Effector CD4-positive, alpha-beta T cell (primary cell): ENCODE measurements around the gene SHPK.

Experiments
- DNase-seq: peaks from one replicate; pipeline ENCODE4 v3.0.0-alpha.2; 2020

Gene SHPK

GRCh38 chr17:3660311-3660891 is 24.4 kb upstream of the SHPK start:
- no peak for DNase-seq

DNA sequence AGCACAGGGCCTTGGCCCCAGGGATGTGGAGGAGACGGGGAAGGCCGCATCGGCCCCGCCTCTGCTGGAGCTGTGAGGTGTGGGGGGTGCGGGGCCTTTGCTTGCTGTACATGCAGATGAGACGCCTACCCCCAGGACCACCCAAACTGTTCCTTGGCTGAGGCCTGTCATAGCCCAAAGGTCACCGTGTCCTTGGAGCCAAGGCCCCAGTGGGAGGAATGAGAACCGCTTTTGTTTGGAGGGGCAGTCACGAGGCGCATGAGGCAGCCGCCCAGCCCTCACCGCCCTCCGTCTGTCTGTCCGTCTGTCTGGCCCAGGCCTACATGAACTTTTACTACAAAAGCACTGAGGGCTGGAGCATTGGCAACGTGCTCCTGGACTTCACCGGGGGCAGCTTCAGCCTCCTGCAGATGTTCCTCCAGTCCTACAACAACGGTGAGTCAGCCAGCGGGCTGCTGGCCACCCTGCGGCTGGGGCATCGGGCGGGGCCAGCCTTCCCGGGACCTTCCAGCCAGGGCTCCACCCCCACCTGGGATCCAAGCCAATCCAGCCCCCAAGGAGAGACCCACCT is 23.6 kb upstream of the SHPK start:
- no peak for DNase-seq

GRCh38 chr17:3658784-3659449 is 22.9 kb upstream of the SHPK start:
- DNase-seq = no peak

DNA sequence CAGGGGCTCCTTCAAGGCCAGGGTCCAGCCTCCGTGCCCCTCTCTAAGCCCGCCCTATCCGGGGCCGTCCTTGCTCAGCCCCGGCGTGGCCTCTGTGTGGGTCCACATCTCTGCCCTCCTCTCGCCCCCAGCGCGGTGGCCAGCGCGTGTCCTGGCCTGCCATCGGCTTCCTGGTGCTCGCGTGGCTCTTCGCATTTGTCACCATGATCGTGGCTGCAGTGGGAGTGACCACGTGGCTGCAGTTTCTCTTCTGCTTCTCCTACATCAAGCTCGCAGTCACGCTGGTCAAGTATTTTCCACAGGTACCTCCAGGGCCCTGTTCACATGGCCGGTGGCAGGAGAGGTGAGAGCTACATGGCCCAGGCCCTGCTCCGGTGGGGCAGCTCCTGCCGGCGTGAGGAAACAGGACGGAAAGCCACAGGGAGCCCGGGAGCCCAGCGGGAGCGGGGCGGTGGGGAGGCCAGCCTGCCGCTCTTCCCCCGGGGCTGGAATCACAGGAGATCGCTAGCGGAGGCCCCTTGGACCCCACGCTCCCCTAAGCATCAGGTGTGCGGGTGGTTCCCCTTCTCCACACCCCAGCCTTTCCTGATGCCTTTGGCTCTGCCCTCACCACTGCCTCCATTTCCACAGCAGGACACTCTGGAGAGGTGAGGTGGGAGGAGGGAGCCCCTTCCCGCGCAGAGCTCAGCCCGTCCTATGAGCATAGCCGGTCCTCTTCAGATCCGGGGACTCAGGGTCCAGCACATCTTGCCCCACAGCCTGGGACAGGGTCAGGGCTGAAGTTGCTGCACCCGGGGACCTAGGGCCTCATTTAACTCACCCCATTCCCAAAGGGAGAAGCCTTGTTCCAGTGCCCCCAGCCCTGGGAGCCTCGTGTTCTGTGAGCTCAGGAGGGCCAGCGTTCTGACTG is 22.1 kb upstream of the SHPK start:
- DNase-seq = no peak

- no peak for DNase-seq
Observed at GRCh38 chr17:3657588-3657869, 21.5 kb upstream of the SHPK start.

- no peak for DNase-seq
Observed at GRCh38 chr17:3656755-3657587, 20.9 kb upstream of the SHPK start.

GRCh38 chr17:3656353-3656752 is 20.3 kb upstream of the SHPK start:
- DNase-seq = no peak

DNA sequence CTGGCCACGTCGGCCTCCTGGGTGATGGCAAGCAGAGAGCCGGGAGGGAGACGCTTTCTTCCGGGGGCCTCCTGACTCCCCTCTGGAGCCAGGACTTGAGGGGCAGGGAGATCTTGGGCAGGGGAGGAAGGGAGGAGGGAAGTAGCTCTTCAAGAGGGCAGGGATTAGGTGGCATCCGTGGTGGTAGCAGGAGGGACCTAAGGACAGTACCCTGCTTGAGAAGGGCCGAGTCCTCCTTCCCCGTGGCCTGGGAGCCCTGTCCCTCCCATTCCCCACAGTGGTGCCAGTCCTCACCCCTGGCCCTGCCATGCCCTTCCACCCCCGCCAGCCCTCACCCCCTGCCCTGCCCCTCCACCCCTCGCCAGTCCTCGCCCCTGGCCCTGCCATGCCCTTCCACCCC is 19.7 kb upstream of the SHPK start:
- no peak for DNase-seq

DNA sequence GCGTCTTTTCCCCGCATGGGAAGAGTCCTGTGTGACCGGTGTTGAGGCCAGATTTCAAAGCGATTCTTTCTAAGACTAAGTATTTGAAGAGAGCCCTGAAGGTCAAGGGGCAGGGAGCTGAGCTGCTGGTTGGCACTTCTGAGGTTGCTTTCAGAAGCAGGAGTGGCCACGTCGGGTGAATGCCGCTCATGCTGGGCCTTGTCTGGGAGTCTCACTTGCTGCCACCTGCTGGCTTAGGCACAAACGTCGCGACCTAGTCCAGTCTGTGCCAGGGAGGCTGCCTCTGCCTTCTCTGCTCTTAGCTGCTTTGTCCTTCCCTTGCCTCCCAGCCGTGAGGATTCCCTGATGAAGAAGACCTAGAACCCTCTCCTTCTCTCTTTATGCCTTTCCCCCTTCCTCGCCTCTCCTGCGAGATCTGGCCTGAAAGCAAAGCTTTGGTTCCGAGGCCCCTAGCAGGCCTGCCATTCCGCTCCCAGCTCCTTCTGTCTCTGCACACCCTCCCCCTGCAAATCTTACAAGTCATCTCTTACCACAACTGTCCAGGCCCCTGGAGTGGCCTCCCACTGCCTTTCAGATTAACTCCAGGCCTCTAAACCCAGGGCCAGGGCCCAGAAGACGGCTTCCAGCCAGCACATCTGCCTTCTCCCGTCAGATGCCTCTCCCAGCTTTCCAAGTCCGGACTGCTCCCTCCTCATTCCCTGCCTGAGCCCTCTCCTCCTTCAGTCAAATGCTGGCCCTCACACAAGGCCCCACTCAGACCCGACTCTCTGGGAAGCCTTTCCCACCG is 11.9 kb upstream of the SHPK start:
- DNase-seq = no peak

DNA sequence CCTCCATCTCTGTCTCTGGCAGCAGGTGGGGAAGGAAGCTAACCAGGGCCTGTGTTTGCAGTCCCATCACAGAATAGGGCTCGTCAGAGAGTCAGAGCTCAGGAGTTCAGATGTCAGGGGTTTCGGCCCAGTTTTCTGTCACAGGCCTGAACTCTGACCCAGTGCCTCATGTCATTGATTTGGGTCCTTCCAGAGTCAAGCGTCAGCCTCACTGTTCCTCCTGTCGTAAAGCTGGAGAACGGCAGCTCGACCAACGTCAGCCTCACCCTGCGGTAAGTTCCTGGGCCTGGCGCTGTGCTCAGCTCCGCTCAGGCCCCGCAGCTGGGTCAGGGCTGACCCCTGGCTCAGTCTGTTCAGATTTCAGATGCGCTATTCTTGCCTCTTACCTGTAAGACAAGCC is 11.2 kb upstream of the SHPK start:
- no peak for DNase-seq

- no peak for DNase-seq
Observed at GRCh38 chr17:3645310-3645709, 9.3 kb upstream of the SHPK start.

DNA sequence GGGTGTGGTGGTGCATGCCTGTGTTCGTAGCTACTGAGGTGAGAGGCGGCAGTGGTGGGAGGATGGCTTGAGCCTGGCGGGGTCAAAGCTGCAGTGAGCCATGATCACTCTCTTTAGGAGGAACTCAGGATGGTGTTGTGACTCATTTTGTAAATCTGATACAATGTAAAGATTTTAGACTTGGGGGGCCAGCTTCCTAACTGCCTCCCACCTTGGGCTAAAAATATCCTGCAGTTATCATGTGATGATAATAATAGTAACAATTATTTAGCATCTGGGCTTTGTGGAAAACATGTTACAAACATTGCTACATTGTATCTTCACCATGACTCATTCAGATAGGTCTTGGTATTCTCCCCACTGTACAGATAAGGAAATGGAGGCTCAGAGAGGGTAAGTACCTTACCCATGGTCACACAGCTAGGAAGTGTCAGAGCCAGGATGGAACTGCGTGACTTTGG is 7.9 kb upstream of the SHPK start:
- DNase-seq = no peak

DNA sequence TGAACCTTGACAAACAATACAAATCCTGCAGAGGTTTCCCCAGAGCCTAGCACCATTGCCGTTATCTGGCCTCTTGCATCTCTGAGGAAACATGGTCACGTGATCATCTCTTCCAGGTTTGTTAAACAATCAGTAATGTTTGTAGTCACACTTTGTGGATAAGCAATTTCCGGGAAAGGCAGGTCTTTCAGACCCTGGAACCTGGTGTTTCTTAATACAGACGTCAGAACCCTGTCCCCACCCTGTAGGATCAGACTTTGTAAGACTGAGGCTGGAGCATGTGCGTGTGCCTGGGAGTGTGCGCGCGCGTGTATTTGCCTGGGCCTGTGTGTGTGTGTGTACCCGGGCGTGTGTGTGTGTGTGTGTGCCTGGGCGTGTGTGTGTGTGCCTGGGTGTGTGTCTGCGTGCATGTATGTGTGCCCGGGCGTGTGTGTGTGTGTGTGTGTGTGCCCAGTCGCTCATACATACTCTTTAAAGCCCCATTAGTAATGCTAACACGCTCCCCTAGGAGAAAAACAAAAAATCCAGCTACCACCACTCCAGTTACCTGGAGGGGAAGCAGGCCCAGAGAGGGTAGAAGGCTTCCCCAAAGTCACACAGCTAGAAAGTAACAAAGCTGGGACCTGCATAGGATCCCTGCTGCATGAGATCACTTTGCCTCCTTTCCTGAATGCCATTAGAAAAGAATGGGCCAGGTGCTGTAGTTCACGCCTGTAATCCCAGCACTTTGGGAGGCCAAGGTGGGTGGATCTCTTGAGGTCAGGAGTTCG is 5.9 kb upstream of the SHPK start:
- no peak for DNase-seq

GRCh38 chr17:3641014-3641413 is 5.0 kb upstream of the SHPK start:
- no peak for DNase-seq

GRCh38 chr17:3639981-3640596 is 4.0 kb upstream of the SHPK start:
- no peak for DNase-seq

- DNase-seq = no peak
Observed at GRCh38 chr17:3636908-3637373, 891 bp upstream of the SHPK start.

DNA sequence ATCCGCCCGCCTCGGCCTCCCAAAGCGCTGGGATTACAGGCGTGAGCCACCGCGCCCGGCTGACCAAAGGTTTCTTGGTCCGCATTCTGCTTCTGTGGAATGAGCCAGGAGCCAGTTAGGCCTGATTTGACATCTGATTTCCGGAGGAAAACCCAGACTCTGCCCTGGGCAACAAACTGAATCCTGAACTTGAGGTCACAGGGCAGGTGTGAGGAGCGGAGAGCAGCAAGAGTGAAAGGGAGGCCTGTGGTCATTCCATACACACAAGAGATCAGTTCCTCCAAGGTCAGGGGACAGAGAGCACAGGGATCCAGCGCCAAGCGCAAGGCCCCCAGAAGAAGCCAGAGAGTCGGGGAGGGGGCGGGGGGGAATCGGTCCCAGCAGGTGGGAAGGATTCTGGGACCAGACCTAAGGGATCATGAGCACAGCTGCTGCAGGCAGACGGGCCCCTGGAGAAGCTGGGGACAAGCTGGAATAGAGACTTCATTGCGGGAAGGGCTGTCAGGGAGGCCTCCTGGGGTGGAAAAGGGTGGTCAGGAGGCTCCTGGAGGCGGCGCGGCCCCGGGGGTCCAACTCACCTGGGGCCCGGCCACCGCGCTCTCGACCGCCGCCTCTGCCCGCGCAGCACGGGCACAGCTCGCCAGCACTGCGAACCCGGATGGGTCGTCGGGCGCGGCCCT is 436 bp downstream of the SHPK start:
- no peak for DNase-seq

- DNase-seq = no peak
Observed at GRCh38 chr17:3632287-3632686, 3.8 kb downstream of the SHPK start.

DNA sequence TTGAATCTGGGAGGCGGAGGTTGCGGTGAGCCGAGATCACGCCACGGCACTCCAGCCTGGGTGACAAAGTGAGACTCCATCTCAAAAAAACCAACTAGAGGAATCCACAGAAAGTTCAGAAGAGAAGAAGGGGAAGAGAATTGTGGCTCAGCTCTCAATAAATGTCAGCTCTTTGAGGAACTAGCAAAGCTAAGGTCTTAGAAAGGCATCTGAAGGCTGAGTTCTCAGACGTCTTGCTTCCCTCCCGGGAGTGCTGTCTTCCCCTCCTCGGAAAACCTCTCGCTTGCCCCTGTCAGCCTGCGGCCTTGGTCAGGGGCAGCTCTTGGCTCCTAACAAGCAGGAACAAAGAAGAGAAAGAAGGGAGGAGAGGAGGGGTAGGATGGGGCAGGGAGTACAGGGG is 5.3 kb downstream of the SHPK start:
- DNase-seq = no peak

DNA sequence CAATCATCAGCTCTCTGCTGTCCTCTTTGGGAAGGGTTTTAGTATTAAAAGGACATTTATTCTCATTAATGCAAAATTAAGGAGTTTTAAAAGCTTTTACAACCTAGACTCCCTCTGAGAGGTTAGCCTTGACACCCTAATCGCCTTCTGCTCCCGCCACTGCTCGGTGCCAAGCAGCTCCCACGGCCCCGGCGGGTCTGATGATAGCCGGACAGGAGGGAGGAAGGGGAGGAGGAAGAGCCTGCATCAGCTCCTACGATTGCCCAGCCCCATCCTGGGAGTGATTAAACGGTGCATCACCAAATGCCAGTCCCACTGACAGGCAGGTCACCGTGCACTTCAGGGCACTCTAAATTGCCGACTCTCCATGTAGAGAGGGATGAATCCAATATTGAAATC is 8.3 kb downstream of the SHPK start:
- no peak for DNase-seq
